NCI-H345 treated with DMSO at 0.1 percent for 48 hours (cell line): ENCODE data around the gene SKAP2.
A peak's percentile ranks its signal among the peaks of the same experiment; 100 is the strongest.

ENCODE experiments used
- DNase-seq: peaks from one replicate; lab custom pipeline; 2025; ENCODE audit not compliant: unreplicated experiment; lab: John Stamatoyannopoulos, UW

Gene SKAP2

GRCh38 chr7:26642416-26642815 lies 222.0 kb downstream of the SKAP2 start:
- no peak for DNase-seq

GRCh38 chr7:26639695-26640094 lies 224.7 kb downstream of the SKAP2 start:
- DNase-seq, result no peak

GRCh38 chr7:26639111-26639510 lies 225.3 kb downstream of the SKAP2 start:
- DNase-seq, result no peak

GRCh38 chr7:26638140-26638539 lies 226.2 kb downstream of the SKAP2 start:
- no peak for DNase-seq

GRCh38 chr7:26637610-26638009 lies 226.8 kb downstream of the SKAP2 start:
- DNase-seq, result no peak

- DNase-seq, result no peak
Observed at GRCh38 chr7:26636808-26637207, 227.6 kb downstream of the SKAP2 start.

- no peak for DNase-seq
Observed at GRCh38 chr7:26633557-26633956, 230.8 kb downstream of the SKAP2 start.

- DNase-seq, result no peak
Observed at GRCh38 chr7:26631601-26632000, 232.8 kb downstream of the SKAP2 start.

GRCh38 chr7:26630941-26631580 lies 233.3 kb downstream of the SKAP2 start:
- no peak for DNase-seq

- DNase-seq, result no peak
Observed at GRCh38 chr7:26630361-26630760, 234.0 kb downstream of the SKAP2 start.

GRCh38 chr7:26629696-26630095 lies 234.7 kb downstream of the SKAP2 start:
- no peak for DNase-seq

- DNase-seq, result peak; percentile 61
Observed at GRCh38 chr7:26627891-26628341, 236.5 kb downstream of the SKAP2 start.

- no peak for DNase-seq
Observed at GRCh38 chr7:26627221-26627620, 237.2 kb downstream of the SKAP2 start.

GRCh38 chr7:26626687-26627086 lies 237.7 kb downstream of the SKAP2 start:
- no peak for DNase-seq

GRCh38 chr7:26626156-26626555 lies 238.2 kb downstream of the SKAP2 start:
- DNase-seq, result no peak

GRCh38 chr7:26625286-26625685 lies 239.1 kb downstream of the SKAP2 start:
- no peak for DNase-seq

- DNase-seq, result no peak
Observed at GRCh38 chr7:26624839-26625238, 239.6 kb downstream of the SKAP2 start.

- no peak for DNase-seq
Observed at GRCh38 chr7:26624431-26624830, 240.0 kb downstream of the SKAP2 start.

GRCh38 chr7:26620352-26620751 lies 244.0 kb downstream of the SKAP2 start:
- no peak for DNase-seq

GRCh38 chr7:26619348-26619984 lies 244.9 kb downstream of the SKAP2 start:
- no peak for DNase-seq

- peak; percentile 1 for DNase-seq
Observed at GRCh38 chr7:26618898-26619297, 245.5 kb downstream of the SKAP2 start.

GRCh38 chr7:26618449-26618848 lies 245.9 kb downstream of the SKAP2 start:
- DNase-seq, result peak; percentile 15
